NCI-H446 (cell line): ENCODE measurements around the gene ADGRL3.
"Not testable (repeated sequence)": the region's sequence is repeated elsewhere in the genome, so short reads cannot be mapped to it uniquely, and the experiment has no call there.

Experiments used
- DNase-seq, 2 experiments: peaks; one replicate each; lab custom pipeline; 2025; lab: John Stamatoyannopoulos, UW

The ADGRL3 gene

GRCh38 chr4:61812171-61812570 is 612.0 kb downstream of the ADGRL3 start:
- no peak for DNase-seq

GRCh38 chr4:61817071-61817470 is 616.9 kb downstream of the ADGRL3 start:
- DNase-seq = no peak

GRCh38 chr4:61820136-61820535 is 620.0 kb downstream of the ADGRL3 start:
- no peak for DNase-seq

- DNase-seq = peak in 1 of 2 experiments; percentile 40
These were observed 624.3 kb downstream of the ADGRL3 start for GRCh38 chr4:61824454-61824853.

GRCh38 chr4:61827907-61828391 is 627.8 kb downstream of the ADGRL3 start:
- no peak for DNase-seq

GRCh38 chr4:61828960-61829359 is 628.8 kb downstream of the ADGRL3 start:
- DNase-seq = peak in 1 of 2 experiments; percentile 29

- peak in 1 of 2 experiments; percentile 33 for DNase-seq
These were observed 631.9 kb downstream of the ADGRL3 start for GRCh38 chr4:61831987-61832386.

- DNase-seq = no peak
These were observed 637.3 kb downstream of the ADGRL3 start for GRCh38 chr4:61837395-61837794.

- DNase-seq = no peak
These were observed 637.9 kb downstream of the ADGRL3 start for GRCh38 chr4:61838072-61838471.

- no peak for DNase-seq
These were observed 641.6 kb downstream of the ADGRL3 start for GRCh38 chr4:61841714-61842113.

GRCh38 chr4:61851126-61851525 is 651.0 kb downstream of the ADGRL3 start:
- no peak for DNase-seq

GRCh38 chr4:61852105-61852504 is 652.0 kb downstream of the ADGRL3 start:
- DNase-seq = not testable (repeated sequence)

GRCh38 chr4:61853041-61853440 is 652.9 kb downstream of the ADGRL3 start:
- DNase-seq = no peak

- peak; percentile 12 to 57 for DNase-seq
These were observed 660.2 kb downstream of the ADGRL3 start for GRCh38 chr4:61860376-61860775.

- no peak for DNase-seq
These were observed 664.2 kb downstream of the ADGRL3 start for GRCh38 chr4:61864286-61864685.

- DNase-seq = no peak
These were observed 666.4 kb downstream of the ADGRL3 start for GRCh38 chr4:61866378-61867030.

GRCh38 chr4:61872983-61873382 is 672.9 kb downstream of the ADGRL3 start:
- no peak for DNase-seq

- DNase-seq = no peak
These were observed 677.1 kb downstream of the ADGRL3 start for GRCh38 chr4:61877266-61877665.

- no peak for DNase-seq
These were observed 677.8 kb downstream of the ADGRL3 start for GRCh38 chr4:61877893-61878292.

GRCh38 chr4:61882381-61882780 is 682.3 kb downstream of the ADGRL3 start:
- no peak for DNase-seq

GRCh38 chr4:61886131-61886530 is 686.0 kb downstream of the ADGRL3 start:
- DNase-seq = no peak

GRCh38 chr4:61889117-61889516 is 689.0 kb downstream of the ADGRL3 start:
- DNase-seq = no peak

GRCh38 chr4:61890321-61890720 is 690.2 kb downstream of the ADGRL3 start:
- DNase-seq = no peak

- no peak for DNase-seq
These were observed 691.8 kb downstream of the ADGRL3 start for GRCh38 chr4:61891953-61892352.
